ENCODE measurements around the gene EFCAB14. TPM values are rescaled to one million over a fixed set of nuclear protein-coding genes. Genes with fewer than 3 reads are reported as not detected.
A peak's percentile ranks its signal among the peaks of the same experiment; 100 is the strongest.
"Not testable (repeated sequence)": the region's sequence is repeated elsewhere in the genome, so short reads cannot be mapped to it uniquely, and the experiment has no call there.

The EFCAB14 gene
- total RNA-seq, 1 experiment from 2014 or later = 60.9 TPM

DNA sequence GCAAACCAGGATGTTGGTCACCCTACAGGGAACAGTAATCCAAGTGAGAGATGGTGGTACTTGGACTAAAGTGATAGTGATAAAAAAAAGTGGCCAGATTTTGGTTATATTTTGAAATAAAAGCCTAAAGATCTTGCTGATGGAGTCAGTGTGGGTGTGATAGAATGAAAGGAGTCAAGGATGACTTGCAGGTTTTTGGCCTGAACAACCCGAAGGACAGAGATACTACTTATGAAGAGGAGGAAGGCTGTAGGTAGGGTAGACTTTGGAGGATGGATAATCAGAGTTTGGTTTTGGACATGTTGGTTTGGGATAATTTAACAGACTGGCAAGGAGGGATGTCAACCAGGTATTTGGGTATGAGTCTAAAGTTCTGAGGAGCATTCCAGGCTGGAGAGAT, 48.8 kb downstream of the EFCAB14 start:
- in situ Hi-C loops (cut with HindIII; ENCODE audit: low pct_unique_long_range_greater_than_20kb, low sequenced_read_pairs) = no loop called here

DNA sequence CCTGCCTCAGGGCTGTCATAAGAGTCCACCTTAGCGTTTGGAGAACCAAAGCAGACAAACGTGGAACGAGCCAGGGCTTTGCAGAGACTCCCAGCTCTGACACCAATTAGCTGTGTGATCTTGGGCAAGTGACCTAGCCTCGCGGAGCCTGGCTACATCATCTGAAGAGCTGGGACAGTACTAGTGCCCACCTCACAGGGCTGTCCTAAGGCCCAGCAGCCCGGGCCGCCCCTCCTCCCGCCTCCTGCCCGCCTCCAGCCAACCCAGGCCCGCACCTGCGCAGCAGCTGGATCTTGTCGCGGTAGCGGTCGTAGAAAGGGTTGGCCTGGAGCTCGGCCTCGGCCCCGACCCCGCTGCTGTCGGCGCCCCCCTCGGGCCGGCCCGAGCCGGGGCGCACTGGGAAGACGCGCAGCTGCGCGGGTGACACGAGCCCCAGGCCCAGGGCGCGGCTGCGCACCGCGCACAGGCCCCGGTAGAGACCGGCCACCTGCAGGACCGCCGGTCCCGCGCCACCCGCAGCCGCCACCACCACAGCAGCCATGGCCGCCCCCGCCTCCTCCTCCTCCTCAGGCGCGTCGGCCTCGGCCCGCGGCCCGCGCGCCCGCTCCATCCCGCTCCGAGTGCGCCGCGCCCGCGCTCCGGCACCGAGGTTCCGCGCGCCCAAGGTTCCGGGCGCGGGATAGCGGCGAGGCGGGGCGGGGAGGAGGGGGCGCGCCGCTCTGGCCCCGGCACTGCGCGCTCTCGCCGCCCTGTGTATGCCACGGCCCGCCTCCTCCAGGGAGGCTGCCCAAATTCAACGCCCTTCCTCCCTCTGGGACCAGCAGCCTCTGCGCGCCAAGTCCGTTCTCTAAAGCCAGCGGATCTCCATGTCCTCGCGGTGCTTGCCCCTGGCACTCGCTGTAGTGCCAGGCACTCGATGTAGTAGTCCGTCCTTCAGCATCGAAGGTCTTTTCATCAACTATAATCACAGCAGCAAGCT, 50.8 kb downstream of the EFCAB14 start, which contains the start of gene ATPAF1:
Gene ATPAF1 (minus strand): TSS at position 583 of the 979 bp plus-strand sequence. CDS start 42 bp downstream, at position 541.
- in situ Hi-C loops (cut with HindIII; ENCODE audit: low pct_unique_long_range_greater_than_20kb, low sequenced_read_pairs) = no loop called here
- DNase-seq (ENCODE audit: low read depth) = peak; percentile 59

More for the DNA sequence above, 48.8 kb downstream of the EFCAB14 start:
- DNase-seq (ENCODE audit: low read depth) = no peak

DNA sequence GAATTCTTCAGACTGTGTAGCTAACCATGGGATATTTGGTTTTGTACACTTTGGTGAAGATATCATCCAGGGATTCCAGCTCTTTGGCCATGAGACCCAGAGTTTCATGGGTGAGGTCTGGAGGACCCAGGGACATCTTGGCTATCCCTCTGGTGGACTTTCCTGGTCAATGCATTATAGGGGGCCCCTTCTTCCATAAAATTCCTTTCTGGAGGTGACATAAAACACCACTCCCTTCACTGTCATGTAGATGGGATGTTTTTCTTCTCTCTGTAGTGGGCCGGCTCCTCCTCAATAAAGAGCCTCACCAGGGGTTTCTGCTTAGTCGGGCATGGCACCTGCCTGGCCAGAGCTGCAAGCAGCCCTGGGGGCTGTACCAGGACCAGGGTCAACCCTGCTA, 52.9 kb downstream of the EFCAB14 start:
- in situ Hi-C loops (cut with HindIII; ENCODE audit: low pct_unique_long_range_greater_than_20kb, low sequenced_read_pairs) = no loop called here
- DNase-seq (ENCODE audit: low read depth) = no peak

DNA sequence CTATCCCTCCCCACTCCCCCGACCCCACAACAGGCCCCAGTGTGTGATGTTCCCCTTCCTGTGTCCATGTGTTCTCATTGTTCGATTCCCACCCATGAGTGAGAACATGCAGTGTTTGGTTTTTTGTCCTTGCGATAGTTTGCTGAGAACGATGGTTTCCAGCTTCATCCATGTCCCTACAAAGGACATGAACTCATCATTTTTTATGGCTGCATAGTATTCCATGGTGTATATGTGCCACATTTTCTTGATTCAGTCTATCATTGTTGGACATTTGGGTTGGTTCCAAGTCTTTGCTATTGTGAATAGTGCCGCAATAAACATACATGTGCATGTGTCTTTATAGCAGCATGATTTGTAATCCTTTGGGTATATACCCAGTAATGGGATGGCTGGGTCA, 56.0 kb downstream of the EFCAB14 start:
- DNase-seq (ENCODE audit: low read depth); in situ Hi-C loops (cut with HindIII; ENCODE audit: low pct_unique_long_range_greater_than_20kb, low sequenced_read_pairs): not testable (repeated sequence)

DNA sequence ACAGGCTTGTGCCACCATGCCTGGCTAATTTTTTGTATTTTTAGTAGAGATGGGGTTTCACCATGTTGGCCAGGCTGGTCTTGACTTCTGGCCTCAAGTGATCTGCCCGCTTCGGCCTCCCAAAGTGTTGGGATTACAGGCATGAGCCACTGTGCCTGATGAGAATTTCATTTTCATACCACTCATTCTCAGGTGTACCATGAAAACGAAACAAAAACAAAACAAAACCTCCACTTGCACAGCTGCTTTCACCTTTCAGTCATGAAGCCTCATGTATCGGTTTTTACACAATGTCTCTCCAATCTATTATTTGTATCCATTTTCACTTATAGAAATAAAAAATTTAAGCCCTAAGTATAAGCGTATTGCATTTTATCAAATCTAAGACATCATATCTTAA, 58.8 kb downstream of the EFCAB14 start:
- DNase-seq (ENCODE audit: low read depth); in situ Hi-C loops (cut with HindIII; ENCODE audit: low pct_unique_long_range_greater_than_20kb, low sequenced_read_pairs): not testable (repeated sequence)

DNA sequence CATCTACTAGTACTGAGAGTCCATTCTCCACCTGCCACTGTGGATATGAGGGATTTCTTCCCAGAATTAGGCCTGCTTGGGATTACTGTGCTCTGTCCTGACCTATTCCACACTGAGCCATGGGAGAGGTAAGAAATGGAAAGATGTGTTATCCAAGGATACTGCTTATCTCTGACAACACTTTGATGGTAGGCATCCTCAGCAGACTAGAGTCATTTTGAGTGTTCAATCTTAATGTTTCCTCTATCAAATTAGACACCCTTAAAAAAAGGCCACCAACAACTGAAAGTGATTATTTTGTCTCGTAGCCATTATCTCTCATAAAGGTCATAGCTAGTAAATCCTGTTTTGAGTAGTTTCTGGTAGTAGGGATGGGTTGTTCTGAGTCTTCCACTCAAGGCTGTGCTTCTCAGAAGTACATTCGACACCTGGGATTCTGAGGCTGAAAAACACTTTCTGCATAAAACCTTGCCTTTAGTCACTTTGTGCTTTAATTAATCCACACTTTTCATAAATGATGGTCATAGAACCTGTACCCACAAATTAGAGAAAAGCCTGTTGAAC, 59.5 kb downstream of the EFCAB14 start:
- DNase-seq (ENCODE audit: low read depth) = no peak
- in situ Hi-C loops (cut with HindIII; ENCODE audit: low pct_unique_long_range_greater_than_20kb, low sequenced_read_pairs) = no loop called here

DNA sequence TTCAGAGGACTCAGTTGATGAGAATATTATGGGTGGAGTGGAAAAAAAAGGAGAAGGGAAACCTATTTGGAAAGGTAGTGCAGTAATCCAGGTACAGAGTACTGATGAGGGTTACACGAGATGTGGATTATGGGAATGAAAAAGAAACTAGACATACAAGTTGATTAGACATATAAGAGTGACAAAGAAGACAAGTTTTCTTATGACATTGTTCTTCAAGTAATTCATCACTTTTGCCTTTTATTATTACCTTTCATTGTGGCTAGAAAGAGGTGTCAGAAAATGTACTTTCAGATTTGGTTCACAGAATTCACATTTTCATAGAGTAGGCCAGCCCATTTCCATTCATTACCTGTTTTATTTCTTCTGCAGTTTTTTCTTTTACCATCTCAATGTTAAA, 61.1 kb downstream of the EFCAB14 start:
- in situ Hi-C loops (cut with HindIII; ENCODE audit: low pct_unique_long_range_greater_than_20kb, low sequenced_read_pairs) = no loop called here
- no peak for DNase-seq (ENCODE audit: low read depth)

DNA sequence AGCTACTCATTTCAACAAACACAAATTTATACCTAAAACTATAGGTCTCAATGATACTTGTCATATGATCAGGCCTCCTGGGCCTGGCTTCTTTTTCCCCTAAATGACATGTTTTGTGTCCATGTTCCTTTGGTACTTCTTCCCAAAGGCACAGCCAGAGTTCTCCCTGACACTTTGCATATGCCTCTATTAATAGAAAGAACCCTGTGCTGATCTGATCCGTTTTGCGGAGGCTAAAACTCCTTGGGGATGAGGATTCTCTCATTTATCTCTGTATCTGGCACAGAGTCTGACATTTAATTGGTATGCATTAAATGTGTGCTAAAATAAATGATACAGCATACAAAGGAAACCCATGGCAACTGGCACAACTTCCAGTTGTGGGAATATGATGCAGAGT, 62.3 kb downstream of the EFCAB14 start:
- in situ Hi-C loops (cut with HindIII; ENCODE audit: low pct_unique_long_range_greater_than_20kb, low sequenced_read_pairs) = no loop called here

DNA sequence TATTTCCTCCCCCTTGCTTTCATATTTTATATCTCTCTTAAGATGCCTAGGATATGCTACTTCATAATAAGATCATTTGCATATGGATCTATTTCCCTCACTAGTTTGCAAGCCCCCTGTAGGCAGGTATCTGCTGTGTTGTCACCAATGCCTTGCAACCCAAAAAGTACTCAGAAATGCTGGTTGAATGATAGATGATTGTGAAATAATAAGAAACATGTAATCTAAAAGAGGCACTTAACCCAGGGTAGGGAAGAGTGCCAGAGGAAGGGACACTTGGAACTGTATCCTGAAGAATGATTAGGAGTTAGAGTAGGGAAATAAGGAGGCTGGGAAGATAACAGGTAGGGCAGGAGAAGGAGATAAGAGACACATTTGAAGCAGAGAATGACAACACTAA, 63.1 kb downstream of the EFCAB14 start:
- in situ Hi-C loops (cut with HindIII; ENCODE audit: low pct_unique_long_range_greater_than_20kb, low sequenced_read_pairs) = no loop called here
- no peak for DNase-seq (ENCODE audit: low read depth)

More for the DNA sequence above, 62.3 kb downstream of the EFCAB14 start:
- no peak for DNase-seq (ENCODE audit: low read depth)

DNA sequence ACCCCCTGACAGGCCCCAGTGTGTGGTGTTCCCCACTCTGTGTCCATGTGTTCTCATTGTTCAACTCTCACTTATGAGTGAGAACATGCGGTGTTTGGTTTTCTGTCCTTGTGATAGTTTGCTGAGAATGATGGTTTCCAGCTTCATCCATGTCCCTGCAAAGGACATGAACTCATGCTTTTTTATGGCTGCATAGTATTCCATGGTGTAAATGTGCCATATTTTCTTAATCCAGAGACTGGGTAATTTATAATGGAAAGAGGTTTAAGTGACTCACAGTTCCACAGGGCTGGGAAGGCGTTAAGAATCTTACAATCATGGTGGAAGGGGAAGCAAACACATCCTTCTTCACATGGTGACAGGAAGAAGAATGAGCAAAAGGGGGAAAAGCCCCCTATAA, 64.2 kb downstream of the EFCAB14 start:
- DNase-seq (ENCODE audit: low read depth); in situ Hi-C loops (cut with HindIII; ENCODE audit: low pct_unique_long_range_greater_than_20kb, low sequenced_read_pairs): not testable (repeated sequence)

DNA sequence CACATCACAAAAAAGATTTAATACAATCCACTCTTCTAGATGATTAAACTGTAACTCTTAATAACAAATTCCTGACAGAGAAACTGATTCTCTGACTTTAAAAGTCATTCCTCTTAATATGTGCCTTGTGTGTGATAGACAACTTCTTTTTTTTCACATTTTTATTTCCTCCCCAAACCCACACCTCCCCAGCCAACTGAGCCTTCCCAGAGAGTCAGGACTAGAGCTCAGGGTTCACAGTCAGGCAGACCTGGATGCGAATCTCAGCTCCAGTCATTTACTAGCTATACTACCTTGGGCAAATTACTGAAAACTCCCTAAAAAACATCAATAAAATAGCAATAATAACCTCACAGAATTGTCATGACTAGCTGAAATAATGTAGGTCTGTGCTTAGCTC, 64.9 kb downstream of the EFCAB14 start:
- in situ Hi-C loops (cut with HindIII; ENCODE audit: low pct_unique_long_range_greater_than_20kb, low sequenced_read_pairs) = no loop called here

DNA sequence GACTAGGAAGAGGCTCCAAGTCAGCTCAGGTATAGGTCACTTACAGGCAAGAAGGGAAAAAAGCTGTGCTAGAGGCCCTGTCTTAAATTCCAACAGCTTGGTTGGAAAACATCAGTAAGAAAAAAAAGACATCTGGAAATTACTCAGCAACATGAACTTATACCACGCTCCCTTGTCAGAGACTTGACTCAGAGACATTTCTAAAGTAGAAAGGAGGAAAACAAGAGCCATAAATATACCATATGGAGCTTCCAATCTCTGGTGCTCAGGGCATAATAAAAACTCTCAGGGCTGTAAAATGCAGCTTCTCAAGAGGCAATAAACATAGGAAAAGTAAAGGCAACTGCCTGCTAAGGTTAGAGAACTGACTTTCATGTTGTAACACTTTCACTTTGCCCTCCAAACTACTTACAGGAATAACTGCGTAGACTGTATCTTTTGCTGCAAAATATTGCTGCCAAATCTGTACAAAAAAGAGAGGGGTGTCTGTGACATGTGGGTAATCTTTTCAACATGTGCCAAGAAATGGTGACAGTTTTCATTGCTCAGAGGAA, 65.4 kb downstream of the EFCAB14 start:
- in situ Hi-C loops (cut with HindIII; ENCODE audit: low pct_unique_long_range_greater_than_20kb, low sequenced_read_pairs) = no loop called here
- no peak for DNase-seq (ENCODE audit: low read depth)

More for the DNA sequence above, 64.9 kb downstream of the EFCAB14 start:
- DNase-seq (ENCODE audit: low read depth) = no peak

DNA sequence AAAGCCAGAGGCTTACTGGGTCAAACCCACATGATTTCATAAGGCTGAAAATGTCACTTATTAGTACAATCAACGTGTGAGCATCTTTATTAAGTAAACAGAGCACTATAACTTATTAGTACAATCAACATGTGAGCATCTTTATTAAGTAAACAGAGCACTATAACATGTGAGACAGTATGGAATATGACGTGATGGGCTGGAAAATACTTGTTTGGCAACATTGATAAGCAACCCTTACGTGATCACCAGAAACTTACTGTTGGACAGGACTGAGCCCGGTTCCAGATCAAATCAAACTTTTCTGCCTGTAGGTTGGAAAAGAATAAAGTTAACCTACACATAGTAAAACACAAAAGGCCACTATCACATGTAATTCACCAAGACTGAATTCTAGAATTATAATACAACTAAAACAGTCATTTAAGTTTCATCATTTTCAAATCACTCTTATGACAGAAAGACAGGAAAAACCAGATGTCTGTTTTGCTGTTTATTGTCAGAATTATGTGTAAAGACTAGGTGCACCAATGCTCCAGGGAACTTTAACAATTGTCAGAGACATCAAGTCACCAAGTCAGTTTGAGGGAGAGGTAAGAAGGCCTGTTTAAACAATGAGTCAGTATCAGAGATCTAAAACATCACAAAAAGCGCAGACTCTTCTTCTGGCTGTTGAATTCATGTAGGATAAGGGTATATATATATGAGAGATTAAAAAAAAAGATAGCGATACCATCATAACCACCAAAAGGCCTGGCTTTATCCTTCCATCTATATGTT, 66.4 kb downstream of the EFCAB14 start:
- in situ Hi-C loops (cut with HindIII; ENCODE audit: low pct_unique_long_range_greater_than_20kb, low sequenced_read_pairs) = no loop called here
- no peak for DNase-seq (ENCODE audit: low read depth)

DNA sequence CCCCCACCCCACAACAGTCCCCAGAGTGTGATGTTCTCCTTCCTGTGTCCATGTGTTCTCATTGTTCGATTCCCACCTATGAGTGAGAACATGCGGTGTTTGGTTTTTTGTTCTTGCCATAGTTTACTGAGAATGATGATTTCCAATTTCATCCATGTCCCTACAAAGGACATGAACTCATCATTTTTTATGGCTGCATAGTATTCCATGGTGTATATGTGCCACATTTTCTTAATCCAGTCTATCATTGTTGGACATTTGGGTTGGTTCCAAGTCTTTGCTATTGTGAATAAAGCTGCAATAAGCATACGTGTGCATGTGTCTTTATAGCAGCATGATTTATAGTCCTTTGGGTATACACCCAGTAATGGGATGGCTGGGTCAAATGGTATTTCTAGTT, 67.8 kb downstream of the EFCAB14 start:
- DNase-seq (ENCODE audit: low read depth); in situ Hi-C loops (cut with HindIII; ENCODE audit: low pct_unique_long_range_greater_than_20kb, low sequenced_read_pairs): not testable (repeated sequence)

DNA sequence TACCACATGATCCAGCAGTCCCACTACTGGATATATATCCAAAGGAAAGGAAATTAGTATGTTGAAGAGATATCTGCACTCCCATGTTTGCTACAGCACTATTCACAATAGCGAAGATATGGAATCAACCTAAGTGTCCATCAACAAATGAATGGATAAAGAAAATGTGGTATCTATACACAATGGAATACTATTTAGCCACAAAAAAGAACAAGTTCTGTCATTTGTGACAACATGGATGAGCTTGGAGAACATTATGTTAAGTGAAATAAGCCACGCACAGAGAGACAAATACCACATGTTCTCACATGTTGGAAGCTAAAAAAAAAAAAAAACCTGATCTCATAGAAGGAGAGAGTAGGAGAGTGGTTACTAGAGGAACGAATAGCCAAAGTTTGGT, 68.4 kb downstream of the EFCAB14 start:
- no peak for DNase-seq (ENCODE audit: low read depth)
- in situ Hi-C loops (cut with HindIII; ENCODE audit: low pct_unique_long_range_greater_than_20kb, low sequenced_read_pairs) = no loop called here

DNA sequence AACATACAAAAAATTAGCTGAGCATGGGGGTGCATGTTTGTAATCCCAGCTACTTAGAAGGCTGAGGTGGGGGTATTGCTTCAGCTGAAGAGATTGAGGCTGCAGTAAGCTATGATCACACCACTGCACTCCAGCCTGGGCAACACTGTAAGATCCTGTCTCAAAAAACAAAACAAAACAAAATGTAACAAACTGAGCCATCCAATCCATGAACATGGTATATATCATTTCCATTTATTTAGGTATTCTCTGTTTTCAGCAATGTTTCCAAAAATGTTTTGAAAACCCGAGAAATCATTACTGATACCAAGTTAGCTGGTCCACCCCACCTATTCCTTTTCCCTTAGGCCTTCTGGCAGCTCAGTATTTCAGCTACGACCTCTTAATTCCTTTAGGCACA, 69.2 kb downstream of the EFCAB14 start:
- in situ Hi-C loops (cut with HindIII; ENCODE audit: low pct_unique_long_range_greater_than_20kb, low sequenced_read_pairs) = no loop called here
- DNase-seq (ENCODE audit: low read depth) = no peak

DNA sequence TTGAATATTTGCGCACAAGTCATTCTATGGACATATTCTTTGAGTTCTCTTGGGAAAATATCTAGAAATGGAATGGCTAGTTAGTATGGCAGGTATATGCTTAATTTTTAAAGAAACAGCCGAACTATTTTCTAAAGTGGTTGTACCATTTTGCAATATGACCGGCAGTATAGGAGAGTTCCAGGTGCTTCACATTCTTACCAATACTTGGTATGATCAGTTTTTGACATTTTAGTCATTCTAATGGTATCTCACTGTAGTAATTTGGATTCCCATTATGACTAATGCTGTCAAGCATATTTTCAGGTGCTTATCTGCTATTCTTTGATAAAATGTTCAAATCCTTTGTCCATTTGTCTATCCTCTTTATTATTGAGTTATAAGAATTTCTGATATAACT, 71.3 kb downstream of the EFCAB14 start:
- in situ Hi-C loops (cut with HindIII; ENCODE audit: low pct_unique_long_range_greater_than_20kb, low sequenced_read_pairs) = no loop called here
- DNase-seq (ENCODE audit: low read depth) = no peak

DNA sequence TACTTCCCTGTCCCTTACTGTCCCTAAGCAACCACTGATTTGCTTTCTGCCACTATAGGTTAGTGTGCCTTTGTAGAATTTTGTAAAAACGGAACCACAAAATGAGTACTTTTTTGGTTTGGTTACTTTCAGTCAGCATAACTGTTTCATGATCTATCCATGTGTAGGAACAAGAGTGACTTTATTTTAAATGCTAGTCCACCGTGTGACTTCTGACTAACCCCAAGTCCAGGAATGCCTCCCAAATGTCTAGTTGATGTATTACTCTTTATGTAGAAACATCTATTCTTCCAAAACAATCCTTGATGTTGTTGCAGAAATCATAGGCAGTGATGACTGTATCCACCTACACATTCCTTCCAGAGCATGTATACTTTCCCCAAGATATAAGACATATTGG, 72.1 kb downstream of the EFCAB14 start:
- in situ Hi-C loops (cut with HindIII; ENCODE audit: low pct_unique_long_range_greater_than_20kb, low sequenced_read_pairs) = no loop called here

More for the DNA sequence above, 72.1 kb downstream of the EFCAB14 start:
- no peak for DNase-seq (ENCODE audit: low read depth)

All from Caki2 (cell line).